ENCODE measurements around the gene PCDHGB3.

GRCh38 chr5:141402553-141403243 lies 32.7 kb downstream of the PCDHGB3 start, which contains the start of gene PCDHGA9:
- peak; percentile 12 to 27 for TF ChIP-seq CTCF (conservative IDR thresholded peaks at IDR 0.05 in 1 of 2, IDR thresholded peaks at IDR 0.05 in 1 of 2; ENCODE audit: extremely low read depth in 1 of 2, insufficient read depth in 1 of 2, low read depth in 1 of 2, low read length in 2 of 2)
- no peak for TF ChIP-seq EZH2 (IDR thresholded peaks at IDR 0.05; ENCODE audit: borderline replicate concordance, low read length)
